Thyroid gland (tissue), 4 donors: ENCODE results near the gene CHRD.

Experiments used
- POLR2A ChIP-seq, 2 donors: fragments of 450-650 bp; IDR thresholded peaks; one replicate each; pipeline ENCODE4 v1.6.1; 2017; ENCODE audit warnings: antibody characterized with exemption in 2 of 2, mild to moderate bottlenecking in 2 of 2, moderate library complexity in 1 of 2
- TF ChIP-seq, protein P1 (sequence below), 6 experiments: fragments of 200-600 bp in 3 of 6; fragments of 450-650 bp in 3 of 6; sonication (generic) in 3 of 6; IDR thresholded peaks; one replicate each; pipeline ENCODE4 v1.5.1; 2016 to 2019; ENCODE audit warnings: antibody characterized with exemption in 6 of 6, mild to moderate bottlenecking in 2 of 6, inconsistent platforms in 1 of 6, moderate library complexity in 1 of 6

DNA sequence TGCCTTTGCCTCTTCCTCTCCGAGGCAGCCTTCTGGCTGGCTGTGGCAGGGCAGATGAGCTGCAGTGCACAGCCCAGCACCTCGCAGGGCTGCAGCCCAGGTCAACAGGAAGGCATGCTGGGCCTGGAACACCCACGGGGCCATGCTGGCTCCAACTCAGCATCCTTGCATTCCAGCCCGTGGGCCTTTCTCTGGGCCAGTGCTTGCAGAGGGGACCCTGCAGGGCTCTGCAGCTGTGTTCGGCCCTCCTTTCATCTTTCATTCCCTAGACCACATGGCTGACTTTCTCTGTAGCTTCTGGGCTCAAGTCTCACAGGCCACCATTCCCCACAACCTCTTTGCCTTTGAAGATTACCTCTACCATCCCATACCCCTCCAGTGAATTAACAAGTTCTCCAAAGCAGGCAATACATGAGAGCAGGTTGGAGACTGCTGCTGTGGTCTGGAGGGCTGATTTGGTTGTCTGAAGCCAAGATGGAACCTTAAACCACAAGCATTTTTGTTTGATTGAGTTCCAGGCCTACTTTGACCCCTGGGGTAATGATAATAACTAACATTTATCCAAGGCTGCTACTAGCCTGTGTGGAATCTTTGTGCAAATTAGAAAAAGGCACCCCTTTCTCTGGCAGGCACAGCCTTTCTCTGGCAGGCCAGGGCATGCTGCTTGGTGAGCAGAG lies 36.5 kb upstream of the CHRD start:
- TF ChIP-seq, protein P1, sequence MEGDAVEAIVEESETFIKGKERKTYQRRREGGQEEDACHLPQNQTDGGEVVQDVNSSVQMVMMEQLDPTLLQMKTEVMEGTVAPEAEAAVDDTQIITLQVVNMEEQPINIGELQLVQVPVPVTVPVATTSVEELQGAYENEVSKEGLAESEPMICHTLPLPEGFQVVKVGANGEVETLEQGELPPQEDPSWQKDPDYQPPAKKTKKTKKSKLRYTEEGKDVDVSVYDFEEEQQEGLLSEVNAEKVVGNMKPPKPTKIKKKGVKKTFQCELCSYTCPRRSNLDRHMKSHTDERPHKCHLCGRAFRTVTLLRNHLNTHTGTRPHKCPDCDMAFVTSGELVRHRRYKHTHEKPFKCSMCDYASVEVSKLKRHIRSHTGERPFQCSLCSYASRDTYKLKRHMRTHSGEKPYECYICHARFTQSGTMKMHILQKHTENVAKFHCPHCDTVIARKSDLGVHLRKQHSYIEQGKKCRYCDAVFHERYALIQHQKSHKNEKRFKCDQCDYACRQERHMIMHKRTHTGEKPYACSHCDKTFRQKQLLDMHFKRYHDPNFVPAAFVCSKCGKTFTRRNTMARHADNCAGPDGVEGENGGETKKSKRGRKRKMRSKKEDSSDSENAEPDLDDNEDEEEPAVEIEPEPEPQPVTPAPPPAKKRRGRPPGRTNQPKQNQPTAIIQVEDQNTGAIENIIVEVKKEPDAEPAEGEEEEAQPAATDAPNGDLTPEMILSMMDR (IDR thresholded peaks at IDR 0.05), result no peak
- no peak for TF ChIP-seq POLR2A (IDR thresholded peaks at IDR 0.05)
